H9 (cell line): Measurements from ENCODE around the gene HOXD10. TPM values are rescaled to one million over a fixed set of nuclear protein-coding genes. Genes with fewer than 3 reads are reported as not detected.

Source experiments
- DNase-seq: peaks from one replicate; pipeline ENCODE4 v3.0.0-alpha.2; 2017
- H2AFZ ChIP-seq: one replicate; pipeline ENCODE4 v1.6.1; 2013; ENCODE audit warnings: mild to moderate bottlenecking, low read length, control low read depth, moderate library complexity
- H2AK5ac ChIP-seq: 2 replicates; pipeline ENCODE4 v1.6.1; 2013; ENCODE audit warnings: low read length, control low read depth, mixed read lengths; ENCODE audit not compliant: insufficient read length
- H2BK120ac ChIP-seq: one replicate; pipeline ENCODE4 v1.6.1; 2013; ENCODE audit warnings: low read depth, mild to moderate bottlenecking, low read length, control low read depth, inconsistent platforms; ENCODE audit not compliant: poor library complexity, severe bottlenecking
- H2BK12ac ChIP-seq: 2 replicates; pipeline ENCODE4 v1.6.1; 2013; ENCODE audit warnings: low read length, control low read depth, mixed read lengths, low read depth; ENCODE audit not compliant: insufficient read length
- H2BK15ac ChIP-seq: 2 replicates; pipeline ENCODE4 v1.6.1; 2013; ENCODE audit warnings: low read depth, low read length, control low read depth
- H2BK20ac ChIP-seq: one replicate; pipeline ENCODE4 v1.6.1; 2013; ENCODE audit warnings: low read depth, mild to moderate bottlenecking, low read length, control low read depth, inconsistent platforms; ENCODE audit not compliant: poor library complexity, severe bottlenecking
- H2BK5ac ChIP-seq: 2 replicates; pipeline ENCODE4 v1.6.1; 2013; ENCODE audit warnings: low read length, control low read depth, mixed read lengths; ENCODE audit not compliant: insufficient read length
- H3K14ac ChIP-seq: 2 replicates; pipeline ENCODE4 v1.6.1; 2013; ENCODE audit warnings: low read length, control low read depth; ENCODE audit not compliant: insufficient read depth
- H3K18ac ChIP-seq: 2 replicates; pipeline ENCODE4 v1.6.1; 2013; ENCODE audit warnings: low read depth, mild to moderate bottlenecking, mixed read lengths, low read length, control low read depth; ENCODE audit not compliant: insufficient read length
- H3K23ac ChIP-seq: 2 replicates; pipeline ENCODE4 v1.6.1; 2013; ENCODE audit warnings: low read length, control low read depth, mixed read lengths, low read depth; ENCODE audit not compliant: insufficient read length
- H3K23me2 ChIP-seq: 2 replicates; pipeline ENCODE4 v1.6.1; 2013; ENCODE audit warnings: low read depth, mild to moderate bottlenecking, mixed read lengths, low read length, control low read depth; ENCODE audit not compliant: insufficient read length, poor library complexity, severe bottlenecking
- H3K27ac ChIP-seq: 2 replicates; pipeline ENCODE4 v1.5.1; 2013; ENCODE audit warnings: low read length, control low read depth, mixed read lengths, low read depth; ENCODE audit not compliant: insufficient read length
- H3K27me3 ChIP-seq: 2 replicates; pipeline ENCODE4 v1.6.1; 2013; ENCODE audit warnings: low read length, control low read depth, inconsistent platforms; ENCODE audit not compliant: insufficient read depth
- H3K4ac ChIP-seq: 2 replicates; pipeline ENCODE4 v1.6.1; 2013; ENCODE audit warnings: low read depth, mild to moderate bottlenecking, control low read depth, inconsistent platforms, low read length, moderate library complexity
- H3K4me1 ChIP-seq: 2 replicates; pipeline ENCODE4 v1.6.1; 2013; ENCODE audit warnings: low read length, control low read depth, inconsistent platforms; ENCODE audit not compliant: insufficient read depth
- H3K4me2 ChIP-seq: 2 replicates; pipeline ENCODE4 v1.6.1; 2013; ENCODE audit warnings: low read length, control low read depth, mixed read lengths; ENCODE audit not compliant: insufficient read length, insufficient read depth
- H3K56ac ChIP-seq: 2 replicates; pipeline ENCODE4 v1.6.1; 2013; ENCODE audit warnings: low read depth, mild to moderate bottlenecking, mixed read lengths, low read length, control low read depth; ENCODE audit not compliant: insufficient read length
- H3K79me1 ChIP-seq: 2 replicates; pipeline ENCODE4 v1.6.1; 2013; ENCODE audit warnings: low read depth, mild to moderate bottlenecking, moderate library complexity, low read length, control low read depth, inconsistent platforms; ENCODE audit not compliant: insufficient read depth, poor library complexity, severe bottlenecking
- H3K79me2 ChIP-seq: 2 replicates; pipeline ENCODE4 v1.6.1; 2013; ENCODE audit warnings: low read length, control low read depth, inconsistent platforms; ENCODE audit not compliant: insufficient read depth
- H3K9ac ChIP-seq: 2 replicates; pipeline ENCODE4 v1.6.1; 2013; ENCODE audit warnings: low read length, control low read depth, mixed read lengths; ENCODE audit not compliant: insufficient read length; ENCODE audit errors: extremely low read depth
- H3K9me3 ChIP-seq: one replicate; pipeline ENCODE4 v1.6.1; 2013; ENCODE audit warnings: low read depth, low read length, inconsistent platforms; ENCODE audit not compliant: control insufficient read depth
- H3T11ph ChIP-seq: one replicate; pipeline ENCODE4 v1.6.1; 2013; ENCODE audit warnings: mild to moderate bottlenecking, low read length, control low read depth, inconsistent platforms
- H4K20me1 ChIP-seq: one replicate; pipeline ENCODE4 v1.6.1; 2013; ENCODE audit not compliant: control insufficient read depth, insufficient read length, insufficient read depth
- H4K5ac ChIP-seq: 2 replicates; pipeline ENCODE4 v1.6.1; 2013; ENCODE audit warnings: low read depth, mild to moderate bottlenecking, mixed read lengths, low read length, control low read depth; ENCODE audit not compliant: insufficient read length
- H4K8ac ChIP-seq: replicated peaks from 2 replicates; pipeline ENCODE4 v1.6.1; 2013; ENCODE audit warnings: low read length, control low read depth, mixed read lengths, low read depth; ENCODE audit not compliant: insufficient read length
- H4K91ac ChIP-seq: 2 replicates; pipeline ENCODE4 v1.6.1; 2013; ENCODE audit warnings: low read depth, mild to moderate bottlenecking, moderate library complexity, mixed read lengths, low read length, control low read depth; ENCODE audit not compliant: insufficient read length
- H3K27ac Mint-ChIP-seq, 3 experiments: 2 replicates in 2 of 3; 3 replicates in 1 of 3; pipeline ENCODE4 v1.8.0; 2020 to 2021; ENCODE audit warnings: mixed read lengths in 3 of 3, mild to moderate bottlenecking in 1 of 3, moderate library complexity in 1 of 3
- H3K27me3 Mint-ChIP-seq: 2 replicates; pipeline ENCODE4 v1.8.0; 2021; ENCODE audit warnings: low read depth, mild to moderate bottlenecking, moderate library complexity, mixed read lengths
- H3K36me3 Mint-ChIP-seq, 3 experiments: 2 replicates in 2 of 3; 3 replicates in 1 of 3; pipeline ENCODE4 v1.8.0; 2020 to 2021; ENCODE audit warnings: low read depth in 3 of 3, mixed read lengths in 3 of 3; ENCODE audit not compliant: insufficient read depth in 1 of 3
- H3K4me1 Mint-ChIP-seq, 2 experiments: 2 replicates each; pipeline ENCODE4 v1.8.0; 2020; ENCODE audit warnings: mixed read lengths in 2 of 2
- H3K4me3 Mint-ChIP-seq, 2 experiments: 2 replicates in 1 of 2; 3 replicates in 1 of 2; pipeline ENCODE4 v1.8.0; 2020 to 2021; ENCODE audit warnings: mild to moderate bottlenecking in 2 of 2, mixed read lengths in 2 of 2, moderate library complexity in 1 of 2
- H3K9me3 Mint-ChIP-seq, 2 experiments: 2 replicates in 1 of 2; 3 replicates in 1 of 2; pipeline ENCODE4 v1.8.0; 2020; ENCODE audit warnings: mild to moderate bottlenecking in 2 of 2, mixed read lengths in 2 of 2, moderate library complexity in 1 of 2
- WGBS: extraction: QIAGEN DNeasy Blood & Tissue Kit; methylation state at CpG from one replicate; pipeline ENCODE4 v1.1.7; 2013; ENCODE audit warnings: missing lambda C conversion rate, low lambda C conversion rate, mixed read lengths; ENCODE audit not compliant: insufficient read length; ENCODE audit errors: extremely low coverage; 5-methylcytosine and 5-hydroxymethylcytosine counted together
- total RNA-seq: library from RNA; stranded (reverse); gene quantifications from 2 replicates; pipeline ENCODE4 v1.2.1, GENCODE V29; 2021
- TF ChIP-seq, protein P1 (sequence below): fragments of 200-600 bp; sonication (generic); conservative IDR thresholded peaks from 3 replicates; pipeline ENCODE4 v1.8.0; 2021; ENCODE audit warnings: antibody characterized with exemption, mild to moderate bottlenecking

Gene HOXD10
- total RNA-seq, 1 experiment from 2014 or later: not detected

DNA sequence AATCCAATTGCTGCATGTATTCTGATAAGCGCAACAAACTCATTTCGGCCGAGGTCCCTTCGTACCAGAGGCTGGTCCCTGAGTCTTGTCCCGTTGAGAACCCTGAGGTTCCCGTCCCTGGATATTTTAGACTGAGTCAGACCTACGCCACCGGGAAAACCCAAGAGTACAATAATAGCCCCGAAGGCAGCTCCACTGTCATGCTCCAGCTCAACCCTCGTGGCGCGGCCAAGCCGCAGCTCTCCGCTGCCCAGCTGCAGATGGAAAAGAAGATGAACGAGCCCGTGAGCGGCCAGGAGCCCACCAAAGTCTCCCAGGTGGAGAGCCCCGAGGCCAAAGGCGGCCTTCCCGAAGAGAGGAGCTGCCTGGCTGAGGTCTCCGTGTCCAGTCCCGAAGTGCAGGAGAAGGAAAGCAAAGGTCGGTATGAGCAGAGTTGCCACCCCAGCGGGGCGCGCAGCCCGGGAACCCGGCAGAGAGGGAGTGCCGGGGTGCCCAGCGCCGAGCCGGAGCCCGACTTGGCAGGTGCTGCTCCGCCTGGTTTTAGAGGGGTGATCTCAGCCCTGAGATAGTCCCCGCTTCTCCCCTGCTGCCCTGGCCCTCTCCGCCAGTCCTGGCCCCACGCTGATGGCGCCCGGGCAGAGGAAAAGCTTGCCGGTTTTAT is 714 bp downstream of the HOXD10 start:
- Histone ChIP-seq H3K79me1 (no peaks in the 10 kb centered on the region), H4K91ac (no peak overlapping the region), H3T11ph (no peak overlapping the region), H3K23ac (no peak overlapping the region), H4K5ac (no peak overlapping the region), H2AFZ (no peak overlapping the region), H3K27ac (no peak overlapping the region), H3K56ac (no peak overlapping the region), H2AK5ac (no peak overlapping the region), H3K4ac (no peak overlapping the region), H3K23me2 (peaks cover 2% of the 10 kb centered on the region), H2BK12ac (no peak overlapping the region), H4K8ac (no peak overlapping the region), H2BK15ac (no peak overlapping the region), H2BK20ac (no peak overlapping the region), H3K9me3 (no peaks in the 10 kb centered on the region), H3K4me2 (no peak overlapping the region), H2BK5ac (no peak overlapping the region), H3K27me3 (peaks cover 98% of the 10 kb centered on the region), H3K79me2 (no peaks in the 10 kb centered on the region), H2BK120ac (no peak overlapping the region), H3K18ac (no peak overlapping the region), H4K20me1 (peaks cover 4% of the 10 kb centered on the region), H3K4me1 (no peaks in the 10 kb centered on the region), H3K14ac (no peak overlapping the region), H3K9ac (no peak overlapping the region)
- Mint-ChIP-seq H3K4me3 (no peak overlapping the region), H3K36me3 (peaks cover 0 to 3% (median 0%) of the 10 kb centered on the region in 3 experiments; a peak in 2 of 7 replicates), H3K27ac (no peak overlapping the region), H3K27me3 (peaks cover 100% of the 10 kb centered on the region), H3K4me1 (peaks cover 0 to 9% of the 10 kb centered on the region in 2 experiments; a peak in 2 of 4 replicates), H3K9me3 (peaks cover 10 to 24% of the 10 kb centered on the region in 2 experiments)
- no CpG with 5 or more reads among the region's 40 CpGs for WGBS
- TF ChIP-seq, protein P1, sequence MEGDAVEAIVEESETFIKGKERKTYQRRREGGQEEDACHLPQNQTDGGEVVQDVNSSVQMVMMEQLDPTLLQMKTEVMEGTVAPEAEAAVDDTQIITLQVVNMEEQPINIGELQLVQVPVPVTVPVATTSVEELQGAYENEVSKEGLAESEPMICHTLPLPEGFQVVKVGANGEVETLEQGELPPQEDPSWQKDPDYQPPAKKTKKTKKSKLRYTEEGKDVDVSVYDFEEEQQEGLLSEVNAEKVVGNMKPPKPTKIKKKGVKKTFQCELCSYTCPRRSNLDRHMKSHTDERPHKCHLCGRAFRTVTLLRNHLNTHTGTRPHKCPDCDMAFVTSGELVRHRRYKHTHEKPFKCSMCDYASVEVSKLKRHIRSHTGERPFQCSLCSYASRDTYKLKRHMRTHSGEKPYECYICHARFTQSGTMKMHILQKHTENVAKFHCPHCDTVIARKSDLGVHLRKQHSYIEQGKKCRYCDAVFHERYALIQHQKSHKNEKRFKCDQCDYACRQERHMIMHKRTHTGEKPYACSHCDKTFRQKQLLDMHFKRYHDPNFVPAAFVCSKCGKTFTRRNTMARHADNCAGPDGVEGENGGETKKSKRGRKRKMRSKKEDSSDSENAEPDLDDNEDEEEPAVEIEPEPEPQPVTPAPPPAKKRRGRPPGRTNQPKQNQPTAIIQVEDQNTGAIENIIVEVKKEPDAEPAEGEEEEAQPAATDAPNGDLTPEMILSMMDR: no peak
- peak; percentile 28 for DNase-seq
